SU-DHL-6 (cell line): ENCODE data around the gene LRCH3.
"Not testable (repeated sequence)": the region's sequence is repeated elsewhere in the genome, so short reads cannot be mapped to it uniquely, and the experiment has no call there.

ENCODE experiments used
- H2AFZ ChIP-seq: fragments of 200-600 bp; sonication (generic); 2 replicates; pipeline ENCODE4 v1.6.1; 2014; ENCODE audit warnings: low read depth, mild to moderate bottlenecking, moderate library complexity, mixed read lengths, antibody characterized with exemption, low read length; ENCODE audit not compliant: severe bottlenecking
- H3F3A ChIP-seq: fragments of 200-600 bp; shearing (Covaris generic); 2 replicates; pipeline ENCODE4 v1.6.0; 2016; ENCODE audit warnings: antibody characterized with exemption, mild to moderate bottlenecking; ENCODE audit not compliant: insufficient read depth
- H3K27ac ChIP-seq: fragments of 200-600 bp; sonication (generic); 2 replicates; pipeline ENCODE4 v1.5.1; 2016; ENCODE audit warnings: low read depth, mild to moderate bottlenecking, low read length, moderate library complexity, mixed read lengths
- H3K27me3 ChIP-seq: fragments of 200-600 bp; sonication (generic), shearing (Covaris generic); 2 replicates; pipeline ENCODE4 v1.6.0; 2014; ENCODE audit warnings: mild to moderate bottlenecking, low read length
- H3K36me3 ChIP-seq: fragments of 200-600 bp; sonication (generic); 2 replicates; pipeline ENCODE4 v1.6.1; 2014; ENCODE audit warnings: mild to moderate bottlenecking, low read length, mixed read lengths
- H3K4me2 ChIP-seq: fragments of 300-600, 200-600 bp; shearing (Covaris generic), sonication (generic); 2 replicates; pipeline ENCODE4 v1.6.0; 2014; ENCODE audit warnings: low read length, low read depth, mild to moderate bottlenecking; ENCODE audit not compliant: poor library complexity, severe bottlenecking
- H3K4me3 ChIP-seq: fragments of 200-600 bp; sonication (generic); 2 replicates; pipeline ENCODE4 v1.5.1; 2014; ENCODE audit warnings: antibody characterized with exemption, low read length, mild to moderate bottlenecking, mixed read lengths; ENCODE audit not compliant: insufficient read depth, poor library complexity, severe bottlenecking
- H3K79me2 ChIP-seq: fragments of 200-600 bp; sonication (generic); 2 replicates; pipeline ENCODE4 v1.6.1; 2014; ENCODE audit warnings: mild to moderate bottlenecking, low read length, moderate library complexity; ENCODE audit not compliant: insufficient read depth
- H3K9ac ChIP-seq: fragments of 200-600 bp; sonication (generic); 2 replicates; pipeline ENCODE4 v1.7.0; 2014; ENCODE audit warnings: mild to moderate bottlenecking, low read length
- H3K9me2 ChIP-seq: fragments of 200-600 bp; sonication (generic); replicated peaks from 2 replicates; pipeline ENCODE4 v1.6.1; 2014; ENCODE audit warnings: low read length; ENCODE audit not compliant: insufficient read depth
- H3K9me3 ChIP-seq: fragments of 200-600 bp; sonication (generic); 2 replicates; pipeline ENCODE4 v1.6.1; 2014; ENCODE audit warnings: low read length, mixed read lengths; ENCODE audit not compliant: insufficient read depth
- H4K20me1 ChIP-seq: fragments of 200-600 bp; sonication (generic); 2 replicates; pipeline ENCODE4 v1.6.1; 2014; ENCODE audit warnings: low read depth, mild to moderate bottlenecking, antibody characterized with exemption, low read length, moderate library complexity, mixed read lengths
- EZH2phosphoT487 ChIP-seq: fragments of 200-600 bp; sonication (generic), shearing (Covaris generic); conservative IDR thresholded peaks from 2 replicates; pipeline ENCODE4 v1.6.1; 2018; ENCODE audit warnings: mild to moderate bottlenecking, antibody characterized with exemption, low read length, moderate library complexity, mixed read lengths
- TF ChIP-seq, protein P1 (sequence below): fragments of 200-600 bp; sonication (generic); IDR thresholded peaks from one replicate; pipeline ENCODE4 v1.5.1; 2017; ENCODE audit warnings: antibody characterized with exemption, mild to moderate bottlenecking, low read length, moderate library complexity; ENCODE audit not compliant: insufficient read depth, poor library complexity, severe bottlenecking

The LRCH3 gene

DNA sequence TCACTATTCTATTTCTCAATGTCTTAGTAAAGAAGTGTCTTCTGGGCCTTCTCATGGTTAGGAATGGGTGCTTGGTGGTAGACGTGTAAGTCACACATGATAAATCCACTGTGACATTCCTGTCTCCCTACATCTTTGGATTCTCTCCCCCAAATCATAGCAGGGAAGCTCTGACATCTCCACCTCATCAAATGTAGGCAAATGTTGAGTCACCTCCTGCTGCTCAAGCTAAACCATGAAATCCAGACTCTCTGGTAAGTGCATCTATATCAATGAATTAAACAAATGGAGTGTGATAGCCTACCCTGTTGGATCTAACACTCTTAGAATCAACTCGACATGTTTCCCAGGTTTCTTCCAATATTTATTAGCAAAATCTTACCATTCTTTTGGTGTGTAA is 116.1 kb downstream of the LRCH3 start:
- H3K9me2 ChIP-seq: no peaks in the 10 kb centered on the region
- no peaks in the 10 kb centered on the region for H3K36me3 ChIP-seq
- no peaks in the 10 kb centered on the region for H3K9me3 ChIP-seq
- no peak overlapping the region for H3K4me3 ChIP-seq
- H3K79me2 ChIP-seq: no peaks in the 10 kb centered on the region
- no peak overlapping the region for H2AFZ ChIP-seq
- H3K27ac ChIP-seq: no peak overlapping the region
- H3K9ac ChIP-seq: no peak overlapping the region
- TF ChIP-seq, protein P1, sequence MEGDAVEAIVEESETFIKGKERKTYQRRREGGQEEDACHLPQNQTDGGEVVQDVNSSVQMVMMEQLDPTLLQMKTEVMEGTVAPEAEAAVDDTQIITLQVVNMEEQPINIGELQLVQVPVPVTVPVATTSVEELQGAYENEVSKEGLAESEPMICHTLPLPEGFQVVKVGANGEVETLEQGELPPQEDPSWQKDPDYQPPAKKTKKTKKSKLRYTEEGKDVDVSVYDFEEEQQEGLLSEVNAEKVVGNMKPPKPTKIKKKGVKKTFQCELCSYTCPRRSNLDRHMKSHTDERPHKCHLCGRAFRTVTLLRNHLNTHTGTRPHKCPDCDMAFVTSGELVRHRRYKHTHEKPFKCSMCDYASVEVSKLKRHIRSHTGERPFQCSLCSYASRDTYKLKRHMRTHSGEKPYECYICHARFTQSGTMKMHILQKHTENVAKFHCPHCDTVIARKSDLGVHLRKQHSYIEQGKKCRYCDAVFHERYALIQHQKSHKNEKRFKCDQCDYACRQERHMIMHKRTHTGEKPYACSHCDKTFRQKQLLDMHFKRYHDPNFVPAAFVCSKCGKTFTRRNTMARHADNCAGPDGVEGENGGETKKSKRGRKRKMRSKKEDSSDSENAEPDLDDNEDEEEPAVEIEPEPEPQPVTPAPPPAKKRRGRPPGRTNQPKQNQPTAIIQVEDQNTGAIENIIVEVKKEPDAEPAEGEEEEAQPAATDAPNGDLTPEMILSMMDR: no peak
- no peak for TF ChIP-seq EZH2phosphoT487
- no peak overlapping the region for H3K4me2 ChIP-seq
- H3K27me3 ChIP-seq: no peaks in the 10 kb centered on the region
- no peaks in the 10 kb centered on the region for H4K20me1 ChIP-seq
- H3F3A ChIP-seq: no peaks in the 10 kb centered on the region

DNA sequence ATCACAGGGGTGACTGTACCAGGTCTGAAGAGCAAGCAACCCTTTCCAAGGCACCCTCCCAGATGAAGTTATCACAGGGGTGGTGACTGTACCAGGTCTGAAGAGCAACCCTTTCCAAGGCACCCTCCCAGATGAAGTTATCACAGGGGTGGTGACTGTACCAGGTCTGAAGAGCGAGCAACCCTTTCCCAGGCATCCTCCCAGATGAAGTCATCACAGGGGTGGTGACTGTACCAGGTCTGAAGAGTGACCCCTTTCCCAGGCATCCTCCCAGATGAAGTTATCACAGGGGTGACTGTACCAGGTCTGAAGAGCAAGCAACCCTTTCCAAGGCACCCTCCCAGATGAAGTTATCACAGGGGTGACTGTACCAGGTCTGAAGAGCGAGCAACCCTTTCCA is 117.5 kb downstream of the LRCH3 start:
- not testable (repeated sequence) for H3K36me3 ChIP-seq, H3K9me2 ChIP-seq, H3K4me3 ChIP-seq, H3K4me2 ChIP-seq, H3F3A ChIP-seq, H4K20me1 ChIP-seq, H3K9ac ChIP-seq, H3K79me2 ChIP-seq, H2AFZ ChIP-seq, H3K27me3 ChIP-seq, H3K27ac ChIP-seq, H3K9me3 ChIP-seq

DNA sequence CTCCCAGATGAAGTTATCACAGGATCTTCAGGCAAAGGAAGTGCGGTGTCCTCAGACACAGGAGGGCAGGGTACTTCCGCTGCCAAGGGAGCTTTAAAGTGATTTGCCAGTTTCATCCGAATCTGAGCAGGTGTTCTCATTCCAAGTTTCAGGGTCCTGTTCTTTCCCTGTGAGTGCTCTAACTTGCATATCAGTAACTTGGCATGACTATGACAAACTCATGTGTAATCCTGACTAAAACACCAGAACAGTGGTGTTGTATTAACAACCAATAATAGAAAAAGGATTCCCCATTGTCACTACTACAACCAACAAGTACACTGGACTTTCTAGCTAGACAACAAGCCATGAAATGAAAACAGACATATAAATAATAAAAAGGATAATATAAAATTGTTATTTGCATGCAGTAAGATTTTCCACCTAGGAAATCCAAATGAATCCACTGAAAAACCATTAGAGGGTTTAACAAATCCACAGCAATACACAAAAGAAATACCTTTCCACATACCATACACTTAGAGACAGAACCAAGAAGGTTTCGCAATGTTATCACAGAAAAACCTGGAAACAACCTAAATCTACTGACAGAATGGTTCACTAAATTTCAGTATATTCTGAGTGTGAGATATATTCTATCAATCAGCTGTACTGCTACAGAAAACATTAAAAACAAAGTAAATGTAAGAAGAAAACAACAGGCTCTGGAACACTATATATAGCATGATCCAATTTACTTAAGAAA is 118.1 kb downstream of the LRCH3 start:
- H3K4me3 ChIP-seq: no peak overlapping the region
- H3K9me2 ChIP-seq: no peaks in the 10 kb centered on the region
- no peaks in the 10 kb centered on the region for H3K9me3 ChIP-seq
- no peaks in the 10 kb centered on the region for H3F3A ChIP-seq
- H3K27me3 ChIP-seq: no peaks in the 10 kb centered on the region
- no peak overlapping the region for H3K27ac ChIP-seq
- no peak overlapping the region for H3K4me2 ChIP-seq
- H3K79me2 ChIP-seq: no peaks in the 10 kb centered on the region
- H2AFZ ChIP-seq: no peak overlapping the region
- TF ChIP-seq, protein P1: no peak
- no peak for TF ChIP-seq EZH2phosphoT487
- no peaks in the 10 kb centered on the region for H4K20me1 ChIP-seq
- no peaks in the 10 kb centered on the region for H3K36me3 ChIP-seq
- H3K9ac ChIP-seq: no peak overlapping the region

DNA sequence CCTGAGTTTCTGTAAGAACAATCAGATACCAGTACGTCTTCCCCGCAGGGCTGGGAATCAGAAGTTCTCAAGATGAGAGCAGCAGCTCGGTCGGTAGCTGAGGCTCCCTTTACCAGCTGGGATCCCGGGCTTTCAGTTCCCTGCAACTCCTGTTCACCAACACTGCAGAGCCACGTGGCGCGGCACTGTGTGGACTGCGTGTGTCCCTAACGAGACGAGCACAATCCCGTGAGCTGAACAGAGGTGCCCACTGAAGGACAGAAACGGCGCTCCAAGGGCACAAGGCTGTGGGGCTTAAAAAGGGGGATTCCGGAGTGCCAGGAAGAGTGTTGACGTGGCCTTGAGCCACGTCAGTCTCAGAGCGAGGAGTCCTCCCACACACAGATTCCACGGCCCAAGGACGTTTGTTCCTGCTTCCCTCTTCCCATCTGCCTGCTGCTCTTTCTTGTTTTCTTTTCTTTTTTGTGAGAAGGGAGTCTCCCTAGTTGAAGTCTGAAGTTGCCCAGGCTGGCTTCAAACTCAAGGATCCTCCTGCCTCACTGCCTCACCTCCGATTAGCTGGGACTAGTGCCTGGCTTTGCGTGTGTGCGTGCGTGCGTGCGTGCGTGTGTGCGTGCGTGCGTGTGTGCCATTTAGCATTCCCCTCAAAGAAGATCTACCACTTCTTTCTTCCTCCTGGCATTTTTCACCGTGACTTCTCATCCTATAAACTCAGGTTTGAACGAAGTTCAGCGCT is 121.9 kb downstream of the LRCH3 start:
- Histone ChIP-seq H3K36me3 (no peaks in the 10 kb centered on the region), H3K79me2 (no peaks in the 10 kb centered on the region), H3K4me3 (no peak overlapping the region), H3K9me2 (no peaks in the 10 kb centered on the region), H3F3A (no peaks in the 10 kb centered on the region), H2AFZ (no peak overlapping the region), H3K9ac (no peak overlapping the region), H3K27ac (no peak overlapping the region), H4K20me1 (no peaks in the 10 kb centered on the region), H3K4me2 (no peak overlapping the region), H3K27me3 (no peaks in the 10 kb centered on the region), H3K9me3 (no peaks in the 10 kb centered on the region)
- no peak for TF ChIP-seq EZH2phosphoT487
- TF ChIP-seq, protein P1: no peak
